HepG2 (cell line): Measurements from ENCODE around the gene CARMIL1. TPM values are rescaled to one million over a fixed set of nuclear protein-coding genes. Genes with fewer than 3 reads are reported as not detected.

Experiments
- ATAC-seq: fragments of 200-7000 bp; cut with Tn5 transposase; 3 replicates; pipeline ENCODE4 v1.9.1; 2020; ENCODE audit warnings: mild to moderate bottlenecking, moderate library complexity
- BruUV-seq: library from RNA; stranded (reverse); fragments of 400-500 nt; replicated peaks from 2 replicates; lab custom pipeline; 2021; lab: Mats Ljungman, UMichigan
- CTCF ChIA-PET: fragments of 300-600 bp; formaldehyde crosslinking; extraction: SDS; loops from one replicate; lab custom pipeline; 2021; ENCODE audit warnings: low total read pairs, inconsistent platforms, low intra/inter-chr PET ratio; lab: Yijun Ruan, JAX
- POLR2A ChIA-PET: fragments of 350-600 bp; sonication (Branson Sonifier 250); formaldehyde crosslinking; loops from one replicate; lab custom pipeline; 2020; ENCODE audit warnings: antibody characterized with exemption, inconsistent platforms; lab: Yijun Ruan, JAX
- DNase-seq: peaks from one replicate; pipeline ENCODE4 v3.0.0-alpha.2; 2015; ENCODE audit warnings: low spot score
- FAIRE-seq: peaks from 3 replicates; lab custom pipeline; 2011; peaks lifted over from hg19 to GRCh38; lab: Jason Lieb, UNC
- H2AFZ ChIP-seq: one replicate; pipeline ENCODE4 v1.6.1; 2011; ENCODE audit warnings: low read length, inconsistent platforms
- H3K27ac ChIP-seq: fragments of 300-600 bp; 3 replicates; pipeline ENCODE4 v1.8.0; 2011; ENCODE audit warnings: mixed run types, mild to moderate bottlenecking, mixed read lengths, low read length, inconsistent platforms; ENCODE audit not compliant: insufficient read depth; ENCODE audit errors: extremely low read length
- H3K27me3 ChIP-seq, 2 experiments: fragments of 200-600 bp in 1 of 2; 2 replicates in 1 of 2; 3 replicates in 1 of 2; pipeline versions ENCODE4 v1.6.0 to v1.8.0; 2011; ENCODE audit warnings: low read length in 2 of 2, mild to moderate bottlenecking in 2 of 2, moderate library complexity in 2 of 2, inconsistent platforms in 1 of 2; ENCODE audit not compliant: insufficient read depth in 2 of 2, control insufficient read depth in 1 of 2
- H3K36me3 ChIP-seq, 2 experiments: fragments of 200-600 bp in 1 of 2; replicated peaks in 1 of 2; 2 replicates in 1 of 2; 3 replicates in 1 of 2; pipeline versions ENCODE4 v1.5.1 to v1.8.0; 2011; ENCODE audit warnings: low read length in 2 of 2, inconsistent platforms in 1 of 2; ENCODE audit not compliant: insufficient read depth in 2 of 2, control insufficient read depth in 1 of 2
- H3K4me1 ChIP-seq: 2 replicates; pipeline ENCODE4 v1.5.1; 2012; ENCODE audit warnings: low read length, inconsistent platforms; ENCODE audit not compliant: insufficient read depth
- H3K4me2 ChIP-seq: 2 replicates; pipeline ENCODE4 v1.6.0; 2011; ENCODE audit warnings: low read depth, low read length, inconsistent platforms
- H3K4me3 ChIP-seq, 3 experiments: fragments of 200-600 bp in 1 of 3; sonication (generic), shearing (Covaris generic) in 1 of 3; replicated peaks in 1 of 3; 2 replicates each; pipeline ENCODE4 v1.5.1; 2011 to 2016; ENCODE audit warnings: low read length in 3 of 3, inconsistent platforms in 2 of 3, low read depth in 2 of 3, mild to moderate bottlenecking in 2 of 3, control low read depth in 1 of 3, mixed read lengths in 1 of 3; ENCODE audit not compliant: insufficient read depth in 1 of 3
- H3K79me2 ChIP-seq: one replicate; pipeline ENCODE4 v1.6.1; 2011; ENCODE audit warnings: low read length, inconsistent platforms; ENCODE audit not compliant: insufficient read depth
- H3K9ac ChIP-seq: 2 replicates; pipeline ENCODE4 v1.6.0; 2011; ENCODE audit warnings: mild to moderate bottlenecking, low read depth, low read length, inconsistent platforms; ENCODE audit not compliant: insufficient read depth
- H3K9me3 ChIP-seq: 2 replicates; pipeline ENCODE4 v1.5.1; 2012; ENCODE audit warnings: mild to moderate bottlenecking, low read length
- H4K20me1 ChIP-seq: 2 replicates; pipeline ENCODE4 v1.6.0; 2011; ENCODE audit warnings: inconsistent platforms, mild to moderate bottlenecking, low read length, moderate library complexity; ENCODE audit not compliant: insufficient read depth
- ARNTL ChIP-seq: sonication (generic); formaldehyde crosslinking; IDR thresholded peaks from 2 replicates; pipeline ENCODE4 v1.4.0; 2020; ENCODE audit warnings: mild to moderate bottlenecking, missing genetic modification reagents
- CENPT ChIP-seq: sonication (generic); formaldehyde crosslinking; IDR thresholded peaks from 2 replicates; pipeline ENCODE4 v1.8.0; 2022; ENCODE audit warnings: low read depth, mild to moderate bottlenecking, moderate library complexity, missing genetic modification reagents
- DNMT1 ChIP-seq: sonication (generic); formaldehyde crosslinking; IDR thresholded peaks from 2 replicates; pipeline ENCODE4 v1.5.1; 2020; ENCODE audit warnings: mild to moderate bottlenecking, missing genetic modification reagents
- ZMYM4 ChIP-seq: sonication (generic); formaldehyde crosslinking; IDR thresholded peaks from 2 replicates; pipeline ENCODE4 v1.8.1; 2023; ENCODE audit warnings: mild to moderate bottlenecking, missing genetic modification reagents
- WGBS: methylation state at CpG from one replicate; pipeline ENCODE4 v1.1.6; 2017; ENCODE audit warnings: low lambda C conversion rate; 5-methylcytosine and 5-hydroxymethylcytosine counted together
- in situ Hi-C: cut with HindIII; loops from 2 replicates; pipeline ENCODE4 v1.10.0; 2017; ENCODE audit warnings: low pct_unique_long_range_greater_than_20kb; ENCODE audit not compliant: extremely low pct_ligation_motif_present
- intact Hi-C: fragments of 100-400 bp; cut with micrococcal nuclease; formaldehyde crosslinking; loops from one replicate; pipeline ENCODE4 v1.10.0; 2022; ENCODE audit not compliant: unreplicated experiment
- polyA plus RNA-seq, 8 experiments: library from polyadenylated mRNA; depleted of rRNA in 3 of 8; stranded (reverse) in 7 of 8; unstranded in 1 of 8; fragments of >200 nt; fragmentation: Illumina TruSeq in 4 of 8; extraction: Trizol in 4 of 8; gene quantifications; 2 replicates each; pipeline versions ENCODE4 v1.2.1 to v1.2.3, GENCODE V29; 2011 to 2016; ENCODE audit warnings: low read depth in 4 of 8, missing spikeins in 1 of 8, mixed read lengths in 1 of 8; ENCODE audit not compliant: insufficient read depth in 1 of 8
- total RNA-seq, 5 experiments: library from RNA; depleted of rRNA; stranded (reverse); fragments of >200 nt; fragmentation: Illumina TruSeq; extraction: Trizol; gene quantifications; 2 replicates each; pipeline ENCODE4 v1.2.3, GENCODE V29; 2016; ENCODE audit warnings: low read depth in 1 of 5
- TF ChIP-seq, protein P1 (sequence below): IDR thresholded peaks from 2 replicates; pipeline ENCODE4 v1.6.1; 2016; ENCODE audit warnings: mild to moderate bottlenecking, missing biosample characterization, missing genetic modification reagents
- TF ChIP-seq, protein P2 (sequence below): sonication (generic); formaldehyde crosslinking; IDR thresholded peaks from 2 replicates; pipeline ENCODE4 v1.5.0; 2020; ENCODE audit warnings: missing genetic modification reagents
- TF ChIP-seq, protein P3 (sequence below): fragments of 450-650 bp; IDR thresholded peaks from 2 replicates; pipeline ENCODE4 v1.6.1; 2017
- TF ChIP-seq, protein P4 (sequence below): sonication (generic); formaldehyde crosslinking; IDR thresholded peaks from 2 replicates; pipeline ENCODE4 v1.9.0; 2021; ENCODE audit warnings: mild to moderate bottlenecking, missing genetic modification reagents
- TF ChIP-seq, protein P5 (sequence below): conservative IDR thresholded peaks from 2 replicates; pipeline ENCODE4 v1.6.1; 2018; ENCODE audit warnings: missing genetic modification reagents

Gene CARMIL1
- total and polyA plus RNA-seq, 2 of the 13 experiments (the other 11 are each of a cell fraction or from before 2014, with no cell fraction given) = 1.8 to 2.6 TPM

DNA sequence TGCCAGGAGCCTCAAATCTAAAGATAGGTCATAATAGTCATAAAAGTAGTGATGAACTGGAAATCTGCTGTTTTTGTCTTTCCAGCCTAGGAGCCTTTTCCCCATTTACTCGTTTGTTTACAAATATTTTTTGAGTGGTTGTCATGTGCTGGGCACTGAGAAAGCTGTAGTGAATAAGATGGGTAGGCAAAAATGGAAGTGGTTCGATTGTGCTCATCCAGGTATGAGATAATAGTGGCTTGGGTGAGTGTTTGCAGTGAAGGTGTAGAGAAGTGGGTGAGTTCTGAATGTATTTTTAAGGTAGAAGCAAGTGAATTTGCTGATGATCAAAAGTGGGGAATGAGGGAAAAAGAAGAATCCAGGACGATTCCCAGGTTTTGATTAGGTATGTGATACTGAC, 53.0 kb downstream of the CARMIL1 start:
- ChIA-PET POLR2A (no interaction called here), CTCF (no interaction called here)
- no peak overlapping the region for H3K27ac ChIP-seq
- in situ Hi-C loops = no loop called here
- no peaks in the 10 kb centered on the region for H3K36me3 ChIP-seq
- DNase-seq (no peak), FAIRE-seq (no peak), ATAC-seq (no peak)
- 11% methylated on average over 3 of the region's 3 CpGs for WGBS
- intact Hi-C loops = no loop called here
- no peaks in the 10 kb centered on the region for H4K20me1 ChIP-seq
- no peaks in the 10 kb centered on the region for H3K79me2 ChIP-seq
- no TSS peak for BruUV-seq
- H3K9ac ChIP-seq = no peak overlapping the region
- no peak overlapping the region for H3K4me2 ChIP-seq
- H3K4me3 ChIP-seq = no peak overlapping the region
- no peak overlapping the region for H2AFZ ChIP-seq
- H3K27me3 ChIP-seq = no peaks in the 10 kb centered on the region
- no peaks in the 10 kb centered on the region for H3K9me3 ChIP-seq
- H3K4me1 ChIP-seq = peaks cover 8% of the 10 kb centered on the region
- TF ChIP-seq ZMYM4 (CRISPR knock-in tag) (no peak), DNMT1 (CRISPR knock-in tag) (no peak), ARNTL (CRISPR knock-in tag) (no peak), CENPT (CRISPR knock-in tag) (no peak)
- TF ChIP-seq, protein P1, sequence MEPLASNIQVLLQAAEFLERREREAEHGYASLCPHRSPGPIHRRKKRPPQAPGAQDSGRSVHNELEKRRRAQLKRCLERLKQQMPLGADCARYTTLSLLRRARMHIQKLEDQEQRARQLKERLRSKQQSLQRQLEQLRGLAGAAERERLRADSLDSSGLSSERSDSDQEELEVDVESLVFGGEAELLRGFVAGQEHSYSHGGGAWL (CRISPR knock-in tag) = no peak
- TF ChIP-seq, protein P2, sequence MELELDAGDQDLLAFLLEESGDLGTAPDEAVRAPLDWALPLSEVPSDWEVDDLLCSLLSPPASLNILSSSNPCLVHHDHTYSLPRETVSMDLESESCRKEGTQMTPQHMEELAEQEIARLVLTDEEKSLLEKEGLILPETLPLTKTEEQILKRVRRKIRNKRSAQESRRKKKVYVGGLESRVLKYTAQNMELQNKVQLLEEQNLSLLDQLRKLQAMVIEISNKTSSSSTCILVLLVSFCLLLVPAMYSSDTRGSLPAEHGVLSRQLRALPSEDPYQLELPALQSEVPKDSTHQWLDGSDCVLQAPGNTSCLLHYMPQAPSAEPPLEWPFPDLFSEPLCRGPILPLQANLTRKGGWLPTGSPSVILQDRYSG (CRISPR knock-in tag) = no peak
- TF ChIP-seq, protein P3, sequence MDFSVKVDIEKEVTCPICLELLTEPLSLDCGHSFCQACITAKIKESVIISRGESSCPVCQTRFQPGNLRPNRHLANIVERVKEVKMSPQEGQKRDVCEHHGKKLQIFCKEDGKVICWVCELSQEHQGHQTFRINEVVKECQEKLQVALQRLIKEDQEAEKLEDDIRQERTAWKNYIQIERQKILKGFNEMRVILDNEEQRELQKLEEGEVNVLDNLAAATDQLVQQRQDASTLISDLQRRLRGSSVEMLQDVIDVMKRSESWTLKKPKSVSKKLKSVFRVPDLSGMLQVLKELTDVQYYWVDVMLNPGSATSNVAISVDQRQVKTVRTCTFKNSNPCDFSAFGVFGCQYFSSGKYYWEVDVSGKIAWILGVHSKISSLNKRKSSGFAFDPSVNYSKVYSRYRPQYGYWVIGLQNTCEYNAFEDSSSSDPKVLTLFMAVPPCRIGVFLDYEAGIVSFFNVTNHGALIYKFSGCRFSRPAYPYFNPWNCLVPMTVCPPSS = no peak
- TF ChIP-seq, protein P4, sequence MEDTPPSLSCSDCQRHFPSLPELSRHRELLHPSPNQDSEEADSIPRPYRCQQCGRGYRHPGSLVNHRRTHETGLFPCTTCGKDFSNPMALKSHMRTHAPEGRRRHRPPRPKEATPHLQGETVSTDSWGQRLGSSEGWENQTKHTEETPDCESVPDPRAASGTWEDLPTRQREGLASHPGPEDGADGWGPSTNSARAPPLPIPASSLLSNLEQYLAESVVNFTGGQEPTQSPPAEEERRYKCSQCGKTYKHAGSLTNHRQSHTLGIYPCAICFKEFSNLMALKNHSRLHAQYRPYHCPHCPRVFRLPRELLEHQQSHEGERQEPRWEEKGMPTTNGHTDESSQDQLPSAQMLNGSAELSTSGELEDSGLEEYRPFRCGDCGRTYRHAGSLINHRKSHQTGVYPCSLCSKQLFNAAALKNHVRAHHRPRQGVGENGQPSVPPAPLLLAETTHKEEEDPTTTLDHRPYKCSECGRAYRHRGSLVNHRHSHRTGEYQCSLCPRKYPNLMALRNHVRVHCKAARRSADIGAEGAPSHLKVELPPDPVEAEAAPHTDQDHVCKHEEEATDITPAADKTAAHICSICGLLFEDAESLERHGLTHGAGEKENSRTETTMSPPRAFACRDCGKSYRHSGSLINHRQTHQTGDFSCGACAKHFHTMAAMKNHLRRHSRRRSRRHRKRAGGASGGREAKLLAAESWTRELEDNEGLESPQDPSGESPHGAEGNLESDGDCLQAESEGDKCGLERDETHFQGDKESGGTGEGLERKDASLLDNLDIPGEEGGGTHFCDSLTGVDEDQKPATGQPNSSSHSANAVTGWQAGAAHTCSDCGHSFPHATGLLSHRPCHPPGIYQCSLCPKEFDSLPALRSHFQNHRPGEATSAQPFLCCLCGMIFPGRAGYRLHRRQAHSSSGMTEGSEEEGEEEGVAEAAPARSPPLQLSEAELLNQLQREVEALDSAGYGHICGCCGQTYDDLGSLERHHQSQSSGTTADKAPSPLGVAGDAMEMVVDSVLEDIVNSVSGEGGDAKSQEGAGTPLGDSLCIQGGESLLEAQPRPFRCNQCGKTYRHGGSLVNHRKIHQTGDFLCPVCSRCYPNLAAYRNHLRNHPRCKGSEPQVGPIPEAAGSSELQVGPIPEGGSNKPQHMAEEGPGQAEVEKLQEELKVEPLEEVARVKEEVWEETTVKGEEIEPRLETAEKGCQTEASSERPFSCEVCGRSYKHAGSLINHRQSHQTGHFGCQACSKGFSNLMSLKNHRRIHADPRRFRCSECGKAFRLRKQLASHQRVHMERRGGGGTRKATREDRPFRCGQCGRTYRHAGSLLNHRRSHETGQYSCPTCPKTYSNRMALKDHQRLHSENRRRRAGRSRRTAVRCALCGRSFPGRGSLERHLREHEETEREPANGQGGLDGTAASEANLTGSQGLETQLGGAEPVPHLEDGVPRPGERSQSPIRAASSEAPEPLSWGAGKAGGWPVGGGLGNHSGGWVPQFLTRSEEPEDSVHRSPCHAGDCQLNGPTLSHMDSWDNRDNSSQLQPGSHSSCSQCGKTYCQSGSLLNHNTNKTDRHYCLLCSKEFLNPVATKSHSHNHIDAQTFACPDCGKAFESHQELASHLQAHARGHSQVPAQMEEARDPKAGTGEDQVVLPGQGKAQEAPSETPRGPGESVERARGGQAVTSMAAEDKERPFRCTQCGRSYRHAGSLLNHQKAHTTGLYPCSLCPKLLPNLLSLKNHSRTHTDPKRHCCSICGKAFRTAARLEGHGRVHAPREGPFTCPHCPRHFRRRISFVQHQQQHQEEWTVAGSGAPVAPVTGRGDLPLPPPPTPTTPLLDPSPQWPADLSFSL = no peak
- TF ChIP-seq, protein P5, sequence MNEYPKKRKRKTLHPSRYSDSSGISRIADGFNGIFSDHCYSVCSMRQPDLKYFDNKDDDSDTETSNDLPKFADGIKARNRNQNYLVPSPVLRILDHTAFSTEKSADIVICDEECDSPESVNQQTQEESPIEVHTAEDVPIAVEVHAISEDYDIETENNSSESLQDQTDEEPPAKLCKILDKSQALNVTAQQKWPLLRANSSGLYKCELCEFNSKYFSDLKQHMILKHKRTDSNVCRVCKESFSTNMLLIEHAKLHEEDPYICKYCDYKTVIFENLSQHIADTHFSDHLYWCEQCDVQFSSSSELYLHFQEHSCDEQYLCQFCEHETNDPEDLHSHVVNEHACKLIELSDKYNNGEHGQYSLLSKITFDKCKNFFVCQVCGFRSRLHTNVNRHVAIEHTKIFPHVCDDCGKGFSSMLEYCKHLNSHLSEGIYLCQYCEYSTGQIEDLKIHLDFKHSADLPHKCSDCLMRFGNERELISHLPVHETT = no peak
